ENCODE measurements around the gene MMADHC.

- TF ChIP-seq CTCF (IDR thresholded peaks at IDR 0.05): no peak
- TF ChIP-seq POLR2A (IDR thresholded peaks at IDR 0.05): no peak
Measured at GRCh38 chr2:149594411-149594810, 6.8 kb upstream of the MMADHC start.

All from thyroid gland (tissue), 4 donors.